Keratinocyte (primary cell): ENCODE measurements around the gene SIN3B. TPM values are rescaled to one million over a fixed set of nuclear protein-coding genes. Genes with fewer than 3 reads are reported as not detected.
A peak's percentile ranks its signal among the peaks of the same experiment; 100 is the strongest.

Experiments
- DNase-seq: peaks from one replicate; pipeline ENCODE4 v3.0.0-alpha.2; 2011; ENCODE audit warnings: low read depth, missing footprints, low spot score
- FAIRE-seq: peaks from 2 replicates; lab custom pipeline; 2011; peaks lifted over from hg19 to GRCh38; lab: Jason Lieb, UNC
- H2AFZ ChIP-seq: 2 replicates; pipeline ENCODE4 v1.6.0; 2012; ENCODE audit warnings: low read length, control low read depth, inconsistent platforms; ENCODE audit not compliant: control insufficient read depth
- H3K27ac ChIP-seq: 2 replicates; pipeline ENCODE4 v1.5.1; 2011; ENCODE audit warnings: low read length; ENCODE audit not compliant: control insufficient read depth, insufficient read depth
- H3K27me3 ChIP-seq: 3 replicates; pipeline ENCODE4 v1.6.0; 2011; ENCODE audit warnings: low read length; ENCODE audit not compliant: control insufficient read depth, insufficient read depth; ENCODE audit errors: extremely low read depth
- H3K36me3 ChIP-seq, 2 experiments: 2 replicates in 1 of 2; 3 replicates in 1 of 2; pipeline ENCODE4 v1.5.1; 2011; ENCODE audit warnings: low read length in 2 of 2, mild to moderate bottlenecking in 1 of 2; ENCODE audit not compliant: control insufficient read depth in 2 of 2, insufficient read depth in 2 of 2; ENCODE audit errors: extremely low read depth in 1 of 2
- H3K4me1 ChIP-seq: 3 replicates; pipeline ENCODE4 v1.5.1; 2011; ENCODE audit warnings: low read length; ENCODE audit not compliant: control insufficient read depth, insufficient read depth; ENCODE audit errors: extremely low read depth
- H3K4me2 ChIP-seq: 3 replicates; pipeline ENCODE4 v1.6.0; 2011; ENCODE audit warnings: low read depth, low read length; ENCODE audit not compliant: control insufficient read depth, insufficient read depth; ENCODE audit errors: extremely low read depth
- H3K4me3 ChIP-seq, 3 experiments: fragments of 200-600 bp in 1 of 3; sonication (generic) in 1 of 3; 2 replicates in 2 of 3; 3 replicates in 1 of 3; pipeline ENCODE4 v1.5.1; 2011 to 2016; ENCODE audit warnings: low read length in 3 of 3, mild to moderate bottlenecking in 3 of 3, control low read depth in 2 of 3, inconsistent platforms in 1 of 3, low read depth in 1 of 3, mixed read lengths in 1 of 3, mixed run types in 1 of 3, moderate library complexity in 1 of 3; ENCODE audit not compliant: control insufficient read depth in 2 of 3, insufficient read depth in 2 of 3; ENCODE audit errors: extremely low read depth in 1 of 3
- H3K79me2 ChIP-seq: 2 replicates; pipeline ENCODE4 v1.6.0; 2012; ENCODE audit warnings: low read length; ENCODE audit not compliant: control insufficient read depth, insufficient read depth
- H3K9ac ChIP-seq: 3 replicates; pipeline ENCODE4 v1.6.0; 2011; ENCODE audit warnings: low read length; ENCODE audit not compliant: control insufficient read depth, insufficient read depth; ENCODE audit errors: extremely low read depth
- H3K9me1 ChIP-seq: 3 replicates; pipeline ENCODE4 v1.6.0; 2011; ENCODE audit warnings: low read length; ENCODE audit not compliant: control insufficient read depth, insufficient read depth; ENCODE audit errors: extremely low read depth
- H3K9me3 ChIP-seq: 2 replicates; pipeline ENCODE4 v1.5.1; 2012; ENCODE audit warnings: low read depth, low read length; ENCODE audit not compliant: control insufficient read depth
- H4K20me1 ChIP-seq: 3 replicates; pipeline ENCODE4 v1.6.0; 2011; ENCODE audit warnings: low read length; ENCODE audit not compliant: control insufficient read depth, insufficient read depth; ENCODE audit errors: extremely low read depth
- EZH2 ChIP-seq: IDR thresholded peaks from one replicate; pipeline ENCODE4 v1.6.1; 2012; ENCODE audit warnings: inconsistent platforms, mild to moderate bottlenecking, low read length, moderate library complexity
- dilution Hi-C: fragments of 300-500 bp; cut with MboI; formaldehyde crosslinking; loops from one replicate; pipeline ENCODE4 v1.7.0; 2020; ENCODE audit warnings: low sequenced_read_pairs; ENCODE audit not compliant: extremely low pct_ligation_motif_present
- polyA plus RNA-seq, 5 experiments: library from polyadenylated mRNA; depleted of rRNA in 3 of 5; stranded (reverse) in 3 of 5; stranded (forward) in 1 of 5; unstranded in 1 of 5; fragments of >200 nt; gene quantifications; 1 replicate in 1 of 5; 2 replicates in 3 of 5; 3 replicates in 1 of 5; pipeline versions ENCODE4 v1.2.1 to v1.2.3, GENCODE V29; 2011 to 2012; ENCODE audit warnings: missing spikeins in 2 of 5, low read depth in 1 of 5, low replicate concordance in 1 of 5
- TF ChIP-seq, protein P1 (sequence below), 3 experiments: IDR thresholded peaks in 1 of 3; conservative IDR thresholded peaks in 1 of 3; optimal IDR thresholded peaks in 1 of 3; 2 replicates in 2 of 3; 3 replicates in 1 of 3; pipeline versions ENCODE3 to v1.5.1; 2011; ENCODE audit warnings: low read length in 3 of 3, mild to moderate bottlenecking in 3 of 3, moderate library complexity in 2 of 3, control low read depth in 1 of 3, inconsistent platforms in 1 of 3; ENCODE audit not compliant: insufficient read depth in 2 of 3; ENCODE audit errors: extremely low read depth in 1 of 3

SIN3B gene
- polyA plus RNA-seq, 1 donor (not counting 4 experiments of a cell fraction or from before 2014, with no cell fraction given) = 30.9 TPM

GRCh38 chr19:16799740-16800139 lies 29.5 kb upstream of the SIN3B start:
- H3K36me3 ChIP-seq = no peaks in the 10 kb centered on the region
- no peak overlapping the region for H2AFZ ChIP-seq
- peaks cover 4% of the 10 kb centered on the region for H3K9me3 ChIP-seq
- no peak for DNase-seq
- no peaks in the 10 kb centered on the region for H3K9me1 ChIP-seq
- no peak overlapping the region for H3K4me2 ChIP-seq
- no peaks in the 10 kb centered on the region for H3K79me2 ChIP-seq
- TF ChIP-seq, protein P1, sequence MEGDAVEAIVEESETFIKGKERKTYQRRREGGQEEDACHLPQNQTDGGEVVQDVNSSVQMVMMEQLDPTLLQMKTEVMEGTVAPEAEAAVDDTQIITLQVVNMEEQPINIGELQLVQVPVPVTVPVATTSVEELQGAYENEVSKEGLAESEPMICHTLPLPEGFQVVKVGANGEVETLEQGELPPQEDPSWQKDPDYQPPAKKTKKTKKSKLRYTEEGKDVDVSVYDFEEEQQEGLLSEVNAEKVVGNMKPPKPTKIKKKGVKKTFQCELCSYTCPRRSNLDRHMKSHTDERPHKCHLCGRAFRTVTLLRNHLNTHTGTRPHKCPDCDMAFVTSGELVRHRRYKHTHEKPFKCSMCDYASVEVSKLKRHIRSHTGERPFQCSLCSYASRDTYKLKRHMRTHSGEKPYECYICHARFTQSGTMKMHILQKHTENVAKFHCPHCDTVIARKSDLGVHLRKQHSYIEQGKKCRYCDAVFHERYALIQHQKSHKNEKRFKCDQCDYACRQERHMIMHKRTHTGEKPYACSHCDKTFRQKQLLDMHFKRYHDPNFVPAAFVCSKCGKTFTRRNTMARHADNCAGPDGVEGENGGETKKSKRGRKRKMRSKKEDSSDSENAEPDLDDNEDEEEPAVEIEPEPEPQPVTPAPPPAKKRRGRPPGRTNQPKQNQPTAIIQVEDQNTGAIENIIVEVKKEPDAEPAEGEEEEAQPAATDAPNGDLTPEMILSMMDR (optimal IDR thresholded peaks at IDR 0.05 in 1 of 3, IDR thresholded peaks at IDR 0.05 in 1 of 3, conservative IDR thresholded peaks at IDR 0.05 in 1 of 3; ENCODE audit: extremely low read depth in 1 of 3, insufficient read depth in 2 of 3, low read length in 3 of 3) = no peak
- TF ChIP-seq EZH2 = no peak
- no peaks in the 10 kb centered on the region for H3K27me3 ChIP-seq
- no peak overlapping the region for H3K4me3 ChIP-seq
- no peak overlapping the region for H3K27ac ChIP-seq
- H3K4me1 ChIP-seq = no peaks in the 10 kb centered on the region
- no peak overlapping the region for H3K9ac ChIP-seq
- dilution Hi-C loops = no loop called here
- FAIRE-seq = no peak
- H4K20me1 ChIP-seq = no peaks in the 10 kb centered on the region

- FAIRE-seq (no peak), DNase-seq (no peak)
- H3K4me2 ChIP-seq = no peak overlapping the region
- no peak overlapping the region for H2AFZ ChIP-seq
- no peak overlapping the region for H3K27ac ChIP-seq
- no peaks in the 10 kb centered on the region for H3K9me3 ChIP-seq
- H3K9ac ChIP-seq = no peak overlapping the region
- no peak overlapping the region for H3K4me3 ChIP-seq
- no peaks in the 10 kb centered on the region for H3K9me1 ChIP-seq
- dilution Hi-C loops = no loop called here
- no peaks in the 10 kb centered on the region for H3K79me2 ChIP-seq
- H3K27me3 ChIP-seq = no peaks in the 10 kb centered on the region
- no peaks in the 10 kb centered on the region for H3K36me3 ChIP-seq
- no peaks in the 10 kb centered on the region for H3K4me1 ChIP-seq
- TF ChIP-seq EZH2 = no peak
- TF ChIP-seq, protein P1 (optimal IDR thresholded peaks at IDR 0.05 in 1 of 3, IDR thresholded peaks at IDR 0.05 in 1 of 3, conservative IDR thresholded peaks at IDR 0.05 in 1 of 3; ENCODE audit: extremely low read depth in 1 of 3, insufficient read depth in 2 of 3, low read length in 3 of 3) = peak in 1 of 3 experiments; percentile 36
- H4K20me1 ChIP-seq = no peaks in the 10 kb centered on the region
These were observed 27.6 kb upstream of the SIN3B start for GRCh38 chr19:16801600-16802013.
